Activated T-cell treated with anti-CD3 and anti-CD28 coated beads, Interleukin-2, amount 50 U/mL, for 4 hours (primary cell): ENCODE measurements around the gene ODF2. TPM values are rescaled to one million over a fixed set of nuclear protein-coding genes. Genes with fewer than 3 reads are reported as not detected.
"Not testable (repeated sequence)": the region's sequence is repeated elsewhere in the genome, so short reads cannot be mapped to it uniquely, and the experiment has no call there.

ENCODE experiments used
- ATAC-seq, 2 donors: fragments of 200-7000 bp; cut with Tn5 transposase; one replicate each; pipeline ENCODE4 v1.10.0; 2021
- DNase-seq: peaks from one replicate; pipeline ENCODE4 v3.0.0-alpha.2; 2020
- H3K27me3 Mint-ChIP-seq: one replicate; pipeline ENCODE4 v1.8.0; 2021; ENCODE audit warnings: low read depth, mixed read lengths
- H3K36me3 Mint-ChIP-seq: one replicate; pipeline ENCODE4 v1.8.0; 2022; ENCODE audit warnings: mixed read lengths; ENCODE audit not compliant: insufficient read depth
- H3K4me1 Mint-ChIP-seq: one replicate; pipeline ENCODE4 v1.8.0; 2021; ENCODE audit warnings: low read depth, mixed read lengths
- H3K4me3 Mint-ChIP-seq: one replicate; pipeline ENCODE4 v1.8.0; 2021; ENCODE audit warnings: mild to moderate bottlenecking, moderate library complexity, mixed read lengths
- H3K9me3 Mint-ChIP-seq: one replicate; pipeline ENCODE4 v1.8.0; 2021; ENCODE audit warnings: mixed read lengths
- total RNA-seq, 3 donors: library from RNA; stranded (reverse); gene quantifications; one replicate each; pipeline ENCODE4 v1.2.1, GENCODE V29; 2021

ODF2 gene
- total RNA-seq: 10 to 100 TPM; 54.1 to 58.5 (median 56.0) TPM

DNA sequence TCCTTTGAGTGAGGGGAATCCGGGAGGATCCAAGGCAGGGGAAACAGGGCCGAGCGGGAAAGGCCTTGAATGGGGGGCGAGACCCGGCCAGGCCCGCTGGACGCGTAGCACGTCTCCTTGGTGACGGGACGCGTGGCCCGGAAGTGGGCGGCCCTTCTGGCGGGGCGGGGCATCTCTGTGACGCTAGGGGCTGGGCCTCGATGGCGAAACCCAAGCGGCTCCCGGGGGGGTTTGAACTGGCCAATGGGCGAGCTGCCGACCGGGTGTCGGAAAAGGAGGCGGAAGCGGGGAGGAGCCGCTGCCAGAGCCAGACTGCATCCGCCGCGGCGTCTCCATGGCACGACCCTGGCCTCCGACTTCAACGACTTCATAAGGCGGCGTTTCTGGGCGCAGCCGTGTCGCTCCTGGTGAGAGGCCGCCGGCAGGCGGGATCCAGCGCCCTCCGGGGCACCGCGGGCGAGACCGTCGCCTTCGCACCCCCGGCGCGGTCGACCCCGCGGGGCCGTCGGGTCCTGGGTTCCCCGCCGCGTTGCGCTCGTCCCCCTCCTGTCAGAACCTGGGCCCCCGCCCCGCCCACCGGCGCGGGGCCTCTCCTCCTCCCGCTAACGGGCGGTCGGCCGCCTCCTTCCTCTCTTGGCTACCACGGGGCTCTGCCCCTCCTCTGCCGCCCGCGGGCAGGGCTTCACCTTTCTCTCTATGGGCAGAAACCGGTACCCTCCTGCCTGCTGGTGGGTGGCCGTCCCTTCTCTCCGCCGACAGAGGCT is at the start of gene ODF2:
Gene ODF2 (plus strand): TSS at position 158 of the 764 bp plus-strand sequence. CDS start 86 bp downstream, at position 244.
- H3K4me1 Mint-ChIP-seq: peaks cover 15% of the 10 kb centered on the region
- ATAC-seq (peak; percentile 90 to 92), DNase-seq (peak; percentile 98)
- peaks cover 17% of the 10 kb centered on the region for H3K36me3 Mint-ChIP-seq
- no peaks in the 10 kb centered on the region for H3K9me3 Mint-ChIP-seq
- peak within 1 kb of the TSS; percentile 89 for H3K4me3 Mint-ChIP-seq
- no peaks in the 10 kb centered on the region for H3K27me3 Mint-ChIP-seq

DNA sequence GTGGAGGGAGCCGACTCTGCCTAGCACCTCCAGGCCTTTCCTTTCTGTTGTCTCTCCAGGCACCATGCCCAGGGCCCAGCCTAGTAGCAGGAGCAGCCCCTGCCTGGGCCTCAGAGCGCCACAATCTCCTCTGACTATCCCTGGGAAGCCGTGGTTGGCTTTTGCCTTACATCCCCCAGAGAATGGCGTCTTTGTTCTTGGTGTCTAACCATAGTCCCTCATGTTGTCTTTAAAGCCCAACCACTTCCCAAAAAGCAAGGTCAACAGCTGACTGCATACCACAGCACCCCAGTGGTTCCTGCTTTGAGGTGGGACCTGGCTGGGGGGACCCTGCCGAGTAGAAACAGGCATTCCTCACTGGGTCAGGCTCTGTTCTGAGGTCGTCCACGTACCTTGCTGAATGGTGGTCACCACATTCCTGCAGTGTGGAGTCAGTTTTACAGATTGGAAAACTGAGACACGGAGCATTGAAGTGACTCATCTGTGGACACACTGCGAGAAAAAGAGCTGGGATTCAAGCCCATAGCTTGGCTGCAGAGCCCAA is 48.9 kb upstream of the ODF2 start:
- H3K36me3 Mint-ChIP-seq: no peaks in the 10 kb centered on the region
- peaks cover 38% of the 10 kb centered on the region for H3K27me3 Mint-ChIP-seq
- H3K9me3 Mint-ChIP-seq: no peaks in the 10 kb centered on the region
- ATAC-seq (no peak), DNase-seq (no peak)
- no peaks in the 10 kb centered on the region for H3K4me1 Mint-ChIP-seq
- no peak overlapping the region for H3K4me3 Mint-ChIP-seq

GRCh38 chr9:128408963-128409431 is 46.8 kb upstream of the ODF2 start:
- no peaks in the 10 kb centered on the region for H3K9me3 Mint-ChIP-seq
- H3K27me3 Mint-ChIP-seq: peaks cover 46% of the 10 kb centered on the region
- ATAC-seq (no peak), DNase-seq (no peak)
- no peaks in the 10 kb centered on the region for H3K36me3 Mint-ChIP-seq
- no peak overlapping the region for H3K4me3 Mint-ChIP-seq
- no peaks in the 10 kb centered on the region for H3K4me1 Mint-ChIP-seq

- H3K9me3 Mint-ChIP-seq: no peaks in the 10 kb centered on the region
- no peaks in the 10 kb centered on the region for H3K36me3 Mint-ChIP-seq
- ATAC-seq (no peak), DNase-seq (no peak)
- H3K4me3 Mint-ChIP-seq: no peak overlapping the region
- no peaks in the 10 kb centered on the region for H3K4me1 Mint-ChIP-seq
- peaks cover 51% of the 10 kb centered on the region for H3K27me3 Mint-ChIP-seq
Observed at GRCh38 chr9:128409450-128409849, 46.4 kb upstream of the ODF2 start.

DNA sequence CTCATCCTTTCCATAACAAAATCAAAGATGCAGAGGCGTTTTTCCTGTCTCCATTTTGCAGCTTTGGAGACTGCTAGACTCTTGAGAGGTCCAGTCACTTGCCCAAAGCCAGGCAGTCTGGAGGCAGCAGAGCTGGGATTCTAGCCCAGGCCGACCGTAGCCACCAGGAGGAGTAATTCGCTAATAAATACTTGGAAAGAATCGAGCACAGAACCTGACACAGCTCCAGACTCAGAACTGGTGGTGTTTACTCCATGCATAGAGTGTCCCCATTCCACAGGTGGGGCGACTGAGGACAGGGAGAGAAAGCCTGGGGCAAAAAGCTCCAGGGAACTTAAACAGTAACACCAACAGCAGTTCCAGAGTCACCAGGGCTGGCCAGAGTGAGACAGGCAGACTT is 45.8 kb upstream of the ODF2 start:
- H3K4me3 Mint-ChIP-seq: no peak overlapping the region
- H3K9me3 Mint-ChIP-seq: no peaks in the 10 kb centered on the region

DNA sequence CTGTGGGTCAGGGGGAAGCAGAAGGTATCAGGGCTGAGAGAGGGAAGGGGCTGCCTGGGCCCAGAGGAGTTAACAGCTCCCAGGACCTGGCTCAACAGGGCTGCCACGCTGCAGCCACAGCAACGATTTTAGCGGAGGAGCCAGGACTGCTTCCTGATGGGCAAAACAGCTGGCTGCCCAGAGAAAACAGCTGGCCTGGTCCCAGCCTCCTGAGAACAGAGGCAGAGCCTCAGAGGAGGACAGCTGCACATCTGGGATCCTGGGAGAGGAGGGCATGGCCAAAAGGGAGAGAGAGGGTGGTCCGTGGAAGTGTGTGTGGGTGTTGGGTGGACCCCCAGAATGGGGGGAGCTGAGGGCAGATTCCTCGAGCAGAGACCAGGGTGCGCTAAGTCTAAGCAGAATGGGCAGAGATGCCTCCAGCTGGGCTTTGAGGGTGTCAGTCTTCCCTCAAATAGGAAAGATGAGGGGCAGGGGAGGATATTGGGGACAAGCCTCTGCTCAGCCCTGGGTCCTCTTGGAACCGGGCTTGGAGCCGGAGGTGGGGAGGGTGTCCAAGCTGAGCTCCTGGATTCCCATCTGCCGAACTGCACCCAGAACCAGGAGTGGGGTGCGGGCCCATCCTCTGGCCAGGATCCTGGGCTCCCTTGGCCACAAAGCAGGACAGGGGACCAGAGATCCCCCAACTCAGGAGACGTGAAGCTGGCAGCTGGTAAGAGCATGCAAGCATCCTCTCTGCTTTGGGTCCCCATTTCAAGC is 44.3 kb upstream of the ODF2 start:
- no peaks in the 10 kb centered on the region for H3K36me3 Mint-ChIP-seq
- no peaks in the 10 kb centered on the region for H3K9me3 Mint-ChIP-seq
- H3K27me3 Mint-ChIP-seq: peaks cover 62% of the 10 kb centered on the region
- DNase-seq (no peak), ATAC-seq (no peak)
- H3K4me1 Mint-ChIP-seq: no peaks in the 10 kb centered on the region
- no peak overlapping the region for H3K4me3 Mint-ChIP-seq

More for the DNA sequence above, 45.8 kb upstream of the ODF2 start:
- ATAC-seq (no peak), DNase-seq (no peak)
- H3K4me1 Mint-ChIP-seq: no peaks in the 10 kb centered on the region
- H3K27me3 Mint-ChIP-seq: peaks cover 55% of the 10 kb centered on the region
- H3K36me3 Mint-ChIP-seq: no peaks in the 10 kb centered on the region

- Mint-ChIP-seq H3K27me3 (peaks cover 60% of the 10 kb centered on the region), H3K4me3 (no peak overlapping the region), H3K9me3 (no peaks in the 10 kb centered on the region), H3K36me3 (no peaks in the 10 kb centered on the region), H3K4me1 (no peaks in the 10 kb centered on the region)
- ATAC-seq: peak; percentile 50 to 51
- DNase-seq: peak; percentile 38
Observed at GRCh38 chr9:128412120-128412790, 43.6 kb upstream of the ODF2 start.

- ATAC-seq, H3K36me3 Mint-ChIP-seq, H3K9me3 Mint-ChIP-seq, H3K4me3 Mint-ChIP-seq, H3K4me1 Mint-ChIP-seq, DNase-seq: not testable (repeated sequence)
- H3K27me3 Mint-ChIP-seq: peaks cover 57% of the 10 kb centered on the region
Observed at GRCh38 chr9:128413728-128414127, 42.1 kb upstream of the ODF2 start.

GRCh38 chr9:128414461-128414860 is 41.3 kb upstream of the ODF2 start:
- Mint-ChIP-seq H3K9me3 (no peaks in the 10 kb centered on the region), H3K4me1 (peaks cover 4% of the 10 kb centered on the region), H3K36me3 (no peaks in the 10 kb centered on the region), H3K27me3 (peaks cover 62% of the 10 kb centered on the region), H3K4me3 (no peak overlapping the region)
- DNase-seq (no peak), ATAC-seq (no peak)

GRCh38 chr9:128415281-128415680 is 40.5 kb upstream of the ODF2 start:
- ATAC-seq: no peak
- no peak for DNase-seq
- Mint-ChIP-seq H3K36me3 (no peaks in the 10 kb centered on the region), H3K4me3 (no peak overlapping the region), H3K9me3 (no peaks in the 10 kb centered on the region), H3K4me1 (peaks cover 9% of the 10 kb centered on the region), H3K27me3 (peaks cover 60% of the 10 kb centered on the region)

- Mint-ChIP-seq H3K9me3 (no peaks in the 10 kb centered on the region), H3K4me1 (peaks cover 9% of the 10 kb centered on the region), H3K4me3 (no peak overlapping the region), H3K36me3 (no peaks in the 10 kb centered on the region), H3K27me3 (peaks cover 56% of the 10 kb centered on the region)
- ATAC-seq (no peak), DNase-seq (no peak)
Observed at GRCh38 chr9:128416014-128416413, 39.8 kb upstream of the ODF2 start.

- Mint-ChIP-seq H3K9me3 (no peaks in the 10 kb centered on the region), H3K27me3 (peaks cover 50% of the 10 kb centered on the region), H3K4me1 (peaks cover 9% of the 10 kb centered on the region), H3K4me3 (no peak overlapping the region), H3K36me3 (no peaks in the 10 kb centered on the region)
- DNase-seq (no peak), ATAC-seq (no peak)
Observed at GRCh38 chr9:128416432-128417019, 39.3 kb upstream of the ODF2 start.

DNA sequence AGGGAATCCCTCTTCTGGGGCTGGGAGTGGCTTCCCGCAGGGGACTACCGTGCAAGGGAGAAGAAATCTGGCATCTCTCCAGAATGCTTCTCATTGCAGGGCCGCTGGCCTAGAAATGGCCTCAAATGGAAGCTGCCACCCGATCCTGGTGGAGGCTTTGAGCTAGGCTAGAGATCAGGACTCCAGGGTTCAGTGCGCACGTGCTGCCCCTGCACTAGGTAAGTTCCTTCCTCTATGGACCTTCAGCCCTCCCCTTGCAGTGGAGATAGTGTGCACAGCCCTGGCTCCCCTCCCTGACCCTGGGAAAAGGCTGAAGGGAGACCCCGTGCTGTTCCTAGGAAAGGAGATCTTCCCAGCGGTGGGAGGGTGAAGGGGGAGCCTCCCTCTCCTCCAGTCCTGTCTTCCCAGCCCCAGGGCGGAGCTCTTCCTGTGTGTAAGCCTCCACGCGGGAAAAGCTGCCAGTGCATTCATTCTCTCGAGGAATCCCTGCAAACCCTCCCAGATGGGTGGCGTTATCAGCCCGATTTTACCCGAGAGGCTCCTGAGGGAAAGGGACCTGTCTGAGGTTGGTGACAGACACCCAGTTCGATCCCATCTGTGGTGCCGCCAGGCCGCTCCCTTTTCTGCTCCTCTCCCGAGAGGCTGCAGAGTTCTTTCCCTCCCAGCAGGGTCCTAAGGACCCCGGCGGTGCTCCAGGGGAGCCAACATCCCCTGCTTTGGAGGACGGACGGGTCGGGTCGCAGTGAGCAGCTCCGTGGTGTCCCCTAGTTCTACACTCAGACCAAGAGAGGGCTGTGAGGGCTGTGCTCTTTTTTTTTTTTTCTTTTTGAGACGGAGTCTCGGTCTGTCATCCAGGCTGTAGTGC is 36.5 kb upstream of the ODF2 start:
- peaks cover 9% of the 10 kb centered on the region for H3K4me1 Mint-ChIP-seq
- DNase-seq (no peak), ATAC-seq (no peak)
- H3K4me3 Mint-ChIP-seq: peak overlapping the region; percentile 77
- no peaks in the 10 kb centered on the region for H3K9me3 Mint-ChIP-seq
- H3K36me3 Mint-ChIP-seq: no peaks in the 10 kb centered on the region
- H3K27me3 Mint-ChIP-seq: peaks cover 38% of the 10 kb centered on the region
